Middle frontal gyrus (tissue), 1 donor: Measurements from ENCODE around the gene ABCD3.

Experiments
- DNase-seq: peaks from one replicate; pipeline ENCODE4 v3.0.0-alpha.2; 2015; ENCODE audit warnings: low spot score; ENCODE audit errors: extremely low spot score

ABCD3 gene

GRCh38 chr1:94462606-94463005, 44.4 kb downstream of the ABCD3 start:
- DNase-seq, result no peak

- no peak for DNase-seq
Measured at GRCh38 chr1:94463056-94463764, 45.0 kb downstream of the ABCD3 start.

- no peak for DNase-seq
Measured at GRCh38 chr1:94463765-94464330, 45.7 kb downstream of the ABCD3 start.

GRCh38 chr1:94468708-94469107, 50.5 kb downstream of the ABCD3 start:
- DNase-seq, result no peak

- no peak for DNase-seq
Measured at GRCh38 chr1:94471271-94471670, 53.1 kb downstream of the ABCD3 start.

GRCh38 chr1:94475232-94475631, 57.0 kb downstream of the ABCD3 start:
- DNase-seq, result no peak

GRCh38 chr1:94479682-94480081, 61.5 kb downstream of the ABCD3 start:
- DNase-seq, result no peak

GRCh38 chr1:94481473-94481933, 63.3 kb downstream of the ABCD3 start:
- DNase-seq, result peak; percentile 18

- DNase-seq, result no peak
Measured at GRCh38 chr1:94486990-94487389, 68.8 kb downstream of the ABCD3 start.

- no peak for DNase-seq
Measured at GRCh38 chr1:94490556-94490955, 72.4 kb downstream of the ABCD3 start.

GRCh38 chr1:94496076-94496755, 78.0 kb downstream of the ABCD3 start:
- no peak for DNase-seq

- no peak for DNase-seq
Measured at GRCh38 chr1:94501426-94501825, 83.2 kb downstream of the ABCD3 start.

GRCh38 chr1:94501935-94502334, 83.7 kb downstream of the ABCD3 start:
- no peak for DNase-seq

- no peak for DNase-seq
Measured at GRCh38 chr1:94503153-94503552, 85.0 kb downstream of the ABCD3 start.

GRCh38 chr1:94504601-94505000, 86.4 kb downstream of the ABCD3 start:
- no peak for DNase-seq

- DNase-seq, result no peak
Measured at GRCh38 chr1:94512816-94513215, 94.6 kb downstream of the ABCD3 start.

GRCh38 chr1:94514095-94514727, 96.0 kb downstream of the ABCD3 start:
- no peak for DNase-seq

GRCh38 chr1:94515296-94515947, 97.2 kb downstream of the ABCD3 start:
- no peak for DNase-seq

GRCh38 chr1:94519351-94519750, 101.2 kb downstream of the ABCD3 start:
- DNase-seq, result no peak

- peak; percentile 29 for DNase-seq
Measured at GRCh38 chr1:94522304-94522703, 104.1 kb downstream of the ABCD3 start.

- no peak for DNase-seq
Measured at GRCh38 chr1:94524531-94524930, 106.3 kb downstream of the ABCD3 start.
